ENCODE measurements around the gene LINGO1.

Gene LINGO1

DNA sequence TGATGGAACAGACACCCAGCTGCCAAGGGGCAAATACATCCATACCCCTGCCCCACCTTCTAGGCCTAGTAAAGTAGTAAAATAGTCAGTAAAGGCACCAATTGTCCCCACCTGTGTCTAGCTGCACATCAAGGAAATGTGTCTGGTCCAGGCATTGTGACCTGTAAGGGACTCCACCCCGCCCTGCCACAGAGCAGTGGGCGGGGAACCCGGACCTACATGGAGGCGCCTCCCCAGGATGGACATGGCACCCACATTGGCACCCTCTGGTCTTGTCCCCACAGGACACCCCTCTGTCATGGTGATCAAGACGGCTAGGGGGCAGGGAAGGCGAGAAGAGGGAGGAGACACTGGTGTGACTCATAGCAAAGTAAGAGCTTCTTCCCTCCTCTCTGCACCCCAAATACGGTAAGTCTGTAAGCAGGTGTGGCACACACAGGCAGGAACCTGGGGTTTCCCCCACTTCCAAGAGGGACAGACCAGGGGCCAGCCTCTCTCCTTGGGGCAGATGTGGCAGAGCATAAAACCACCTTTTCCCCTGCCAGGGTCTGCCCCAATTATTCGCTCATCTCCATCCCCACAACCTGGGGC is 13.5 kb upstream of the LINGO1 start:
- no peaks in the 10 kb centered on the region; the same call in 1 of the 2 replicates for H3K27me3 ChIP-seq (replicated peaks; ENCODE audit: control insufficient read depth, insufficient read depth, low read length)
- H3K36me3 ChIP-seq (ENCODE audit: control insufficient read depth, insufficient read depth, low read length), result no peaks in the 10 kb centered on the region
- H3K4me3 ChIP-seq (replicated peaks; ENCODE audit: low read depth, low read length), result no peak overlapping the region
- no peak for DNase-seq (ENCODE audit: extremely low read depth, insufficient read length)
- TF ChIP-seq, protein P1, sequence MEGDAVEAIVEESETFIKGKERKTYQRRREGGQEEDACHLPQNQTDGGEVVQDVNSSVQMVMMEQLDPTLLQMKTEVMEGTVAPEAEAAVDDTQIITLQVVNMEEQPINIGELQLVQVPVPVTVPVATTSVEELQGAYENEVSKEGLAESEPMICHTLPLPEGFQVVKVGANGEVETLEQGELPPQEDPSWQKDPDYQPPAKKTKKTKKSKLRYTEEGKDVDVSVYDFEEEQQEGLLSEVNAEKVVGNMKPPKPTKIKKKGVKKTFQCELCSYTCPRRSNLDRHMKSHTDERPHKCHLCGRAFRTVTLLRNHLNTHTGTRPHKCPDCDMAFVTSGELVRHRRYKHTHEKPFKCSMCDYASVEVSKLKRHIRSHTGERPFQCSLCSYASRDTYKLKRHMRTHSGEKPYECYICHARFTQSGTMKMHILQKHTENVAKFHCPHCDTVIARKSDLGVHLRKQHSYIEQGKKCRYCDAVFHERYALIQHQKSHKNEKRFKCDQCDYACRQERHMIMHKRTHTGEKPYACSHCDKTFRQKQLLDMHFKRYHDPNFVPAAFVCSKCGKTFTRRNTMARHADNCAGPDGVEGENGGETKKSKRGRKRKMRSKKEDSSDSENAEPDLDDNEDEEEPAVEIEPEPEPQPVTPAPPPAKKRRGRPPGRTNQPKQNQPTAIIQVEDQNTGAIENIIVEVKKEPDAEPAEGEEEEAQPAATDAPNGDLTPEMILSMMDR (IDR thresholded peaks at IDR 0.05; ENCODE audit: insufficient read depth, low read length, poor library complexity, severe bottlenecking), result no peak

DNA sequence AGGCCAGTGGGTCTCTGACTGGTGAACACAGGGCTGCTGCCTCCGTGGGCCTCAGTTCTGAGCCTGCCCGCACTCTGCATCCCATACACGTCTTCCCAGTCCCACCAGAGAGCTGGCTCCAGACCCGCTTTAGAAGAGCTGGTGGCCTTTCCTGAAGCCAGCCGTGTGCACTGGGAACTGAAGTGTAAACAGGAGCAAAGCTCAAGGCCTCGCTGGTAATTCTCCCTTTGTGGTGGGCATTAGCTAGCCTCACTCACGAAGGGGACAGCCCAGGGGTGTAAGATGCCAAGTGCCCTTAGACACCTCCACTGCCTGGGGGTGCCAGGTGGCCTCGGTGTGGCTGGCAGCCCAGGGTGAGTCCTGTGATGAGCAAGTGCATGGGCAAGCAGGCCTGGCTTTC is 12.9 kb upstream of the LINGO1 start:
- Histone ChIP-seq H3K4me3 (replicated peaks; ENCODE audit: low read depth, low read length) (no peak overlapping the region), H3K27me3 (replicated peaks; ENCODE audit: control insufficient read depth, insufficient read depth, low read length) (no peaks in the 10 kb centered on the region; the same call in 1 of the 2 replicates), H3K36me3 (ENCODE audit: control insufficient read depth, insufficient read depth, low read length) (no peaks in the 10 kb centered on the region)
- TF ChIP-seq, protein P1 (IDR thresholded peaks at IDR 0.05; ENCODE audit: insufficient read depth, low read length, poor library complexity, severe bottlenecking), result no peak
- DNase-seq (ENCODE audit: extremely low read depth, insufficient read length), result no peak

DNA sequence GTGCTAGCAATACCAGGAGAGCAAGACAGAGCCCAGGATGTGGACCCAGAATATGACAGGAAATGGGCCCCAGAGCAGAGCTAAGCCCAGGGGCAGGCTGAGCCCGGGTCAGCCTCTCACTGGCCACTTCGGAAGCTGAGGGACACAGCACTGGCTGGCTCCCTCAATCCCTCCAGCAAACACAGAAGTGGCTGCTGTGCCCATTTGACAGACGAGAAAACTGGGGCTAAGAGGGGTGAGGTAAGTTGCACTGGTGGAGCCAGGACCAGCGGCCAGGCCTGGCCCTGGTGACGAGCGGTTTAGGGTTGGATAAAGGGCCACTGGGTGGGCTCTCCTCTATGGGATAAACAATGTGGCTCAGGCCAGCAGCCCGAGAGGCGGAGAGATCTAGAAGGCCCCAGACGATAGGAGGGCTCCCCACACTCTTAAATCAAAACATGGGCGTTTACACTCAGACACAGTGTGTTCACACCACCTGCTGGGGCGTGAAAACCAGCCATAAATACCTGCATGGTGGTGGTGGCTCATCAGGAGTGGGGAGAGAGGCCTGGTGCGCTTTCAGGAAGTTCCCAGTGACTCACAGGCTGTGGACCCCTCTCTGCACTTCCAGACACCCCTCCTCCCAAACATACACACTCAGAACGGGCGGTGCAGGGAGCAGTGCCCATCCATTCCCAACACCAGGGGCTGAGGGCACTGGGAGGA is 12.0 kb upstream of the LINGO1 start:
- no peaks in the 10 kb centered on the region for H3K36me3 ChIP-seq (ENCODE audit: control insufficient read depth, insufficient read depth, low read length)
- H3K27me3 ChIP-seq (replicated peaks; ENCODE audit: control insufficient read depth, insufficient read depth, low read length), result no peaks in the 10 kb centered on the region; the same call in 1 of the 2 replicates
- TF ChIP-seq, protein P1 (IDR thresholded peaks at IDR 0.05; ENCODE audit: insufficient read depth, low read length, poor library complexity, severe bottlenecking), result no peak
- H3K4me3 ChIP-seq (replicated peaks; ENCODE audit: low read depth, low read length), result no peak overlapping the region
- no peak for DNase-seq (ENCODE audit: extremely low read depth, insufficient read length)

DNA sequence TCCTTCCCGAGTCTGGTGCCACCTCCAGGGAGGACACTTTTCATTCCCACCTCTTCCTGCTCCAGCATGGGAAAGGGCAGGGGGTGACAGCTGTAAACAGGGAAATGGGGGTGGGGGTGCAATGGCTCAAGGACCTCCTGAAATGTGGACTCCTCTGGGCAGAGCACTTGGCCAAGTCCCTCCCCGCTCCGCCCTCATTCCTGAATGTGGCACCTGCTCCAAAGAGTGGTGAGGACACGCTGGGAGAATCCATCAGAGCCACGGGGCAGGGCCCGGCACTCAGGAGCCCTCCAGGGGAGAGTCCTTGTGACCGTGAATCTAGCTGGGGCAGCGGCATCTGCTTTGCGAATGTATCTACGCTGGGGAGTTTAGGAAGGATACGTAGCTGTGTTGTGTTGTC is 11.1 kb upstream of the LINGO1 start:
- H3K4me3 ChIP-seq (replicated peaks; ENCODE audit: low read depth, low read length), result no peak overlapping the region
- TF ChIP-seq, protein P1 (IDR thresholded peaks at IDR 0.05; ENCODE audit: insufficient read depth, low read length, poor library complexity, severe bottlenecking), result no peak
- no peaks in the 10 kb centered on the region; the same call in 1 of the 2 replicates for H3K27me3 ChIP-seq (replicated peaks; ENCODE audit: control insufficient read depth, insufficient read depth, low read length)
- no peaks in the 10 kb centered on the region for H3K36me3 ChIP-seq (ENCODE audit: control insufficient read depth, insufficient read depth, low read length)
- DNase-seq (ENCODE audit: extremely low read depth, insufficient read length), result no peak

- H3K36me3 ChIP-seq (ENCODE audit: control insufficient read depth, insufficient read depth, low read length), result no peaks in the 10 kb centered on the region
- DNase-seq (ENCODE audit: extremely low read depth, insufficient read length), result no peak
- H3K4me3 ChIP-seq (replicated peaks; ENCODE audit: low read depth, low read length), result no peak overlapping the region
- peaks cover 1% of the 10 kb centered on the region for H3K27me3 ChIP-seq (replicated peaks; ENCODE audit: control insufficient read depth, insufficient read depth, low read length)
- TF ChIP-seq, protein P1 (IDR thresholded peaks at IDR 0.05; ENCODE audit: insufficient read depth, low read length, poor library complexity, severe bottlenecking), result no peak
These were observed 10.2 kb upstream of the LINGO1 start for GRCh38 chr15:77642793-77643430.

Data from GM06990 (cell line).